Tibial artery (tissue), 4 donors: ENCODE measurements around the gene TYMS.

Source experiments
- DNase-seq, 2 donors: peaks; one replicate each; pipeline ENCODE4 v3.0.0-alpha.2; 2019
- H3K27ac ChIP-seq, 2 donors: fragments of 200-600 bp; sonication (generic) in 1 of 2; 1 replicate in 1 of 2; 2 replicates in 1 of 2; pipeline ENCODE4 v1.5.1; 2018 to 2019; ENCODE audit warnings: mild to moderate bottlenecking in 1 of 2
- H3K27me3 ChIP-seq, 2 donors: fragments of 200-600 bp; sonication (generic) in 1 of 2; one replicate each; pipeline versions ENCODE4 v1.5.1 to v1.6.0; 2016 to 2019
- H3K36me3 ChIP-seq, 3 donors: fragments of 200-600 bp; sonication (generic) in 2 of 3; one replicate each; pipeline ENCODE4 v1.5.1; 2016 to 2019; ENCODE audit warnings: mild to moderate bottlenecking in 2 of 3
- H3K4me1 ChIP-seq, 4 donors: fragments of 200-600 bp; sonication (generic) in 2 of 4; 1 replicate in 3 of 4; 2 replicates in 1 of 4; pipeline ENCODE4 v1.5.1; 2016 to 2019
- H3K4me3 ChIP-seq, 2 donors: fragments of 200-600 bp; sonication (generic) in 1 of 2; 1 replicate in 1 of 2; 2 replicates in 1 of 2; pipeline ENCODE4 v1.5.1; 2018 to 2019; ENCODE audit warnings: mild to moderate bottlenecking in 2 of 2
- H3K9me3 ChIP-seq, 3 donors: fragments of 200-600 bp; sonication (generic) in 1 of 3; one replicate each; pipeline ENCODE4 v1.5.1; 2016 to 2019
- intact Hi-C: fragments of 100-400 bp; cut with DNase I; formaldehyde crosslinking; loops from one replicate; pipeline ENCODE4 v1.15.0; 2023; ENCODE audit warnings: low total_unique reads
- TF ChIP-seq, protein P1 (sequence below), 2 experiments: fragments of 200-600 bp in 1 of 2; fragments of 450-650 bp in 1 of 2; IDR thresholded peaks; one replicate each; pipeline ENCODE4 v1.5.1; 2017 to 2019; ENCODE audit warnings: antibody characterized with exemption in 2 of 2, mild to moderate bottlenecking in 1 of 2, moderate library complexity in 1 of 2

The TYMS gene

DNA sequence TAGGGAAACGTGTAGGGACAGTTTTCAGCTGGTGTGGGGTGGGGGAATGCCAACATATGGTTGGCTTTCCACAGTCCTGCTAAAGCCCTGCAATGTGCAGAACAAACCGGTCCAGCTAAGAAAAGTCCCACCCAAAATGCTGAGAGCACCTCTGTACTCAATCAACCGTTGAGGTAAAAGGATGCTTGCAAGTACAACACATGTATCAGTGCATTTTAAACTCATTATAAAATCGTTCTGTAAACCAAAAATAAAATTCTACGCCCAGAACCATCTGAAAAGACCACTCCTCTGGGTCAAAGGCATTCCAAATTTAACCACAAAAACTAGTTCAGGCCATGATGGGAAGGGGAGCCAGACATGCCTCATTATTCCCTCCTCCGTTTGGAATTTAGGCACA, 2.0 kb upstream of the TYMS start:
- no peak for DNase-seq
- TF ChIP-seq, protein P1, sequence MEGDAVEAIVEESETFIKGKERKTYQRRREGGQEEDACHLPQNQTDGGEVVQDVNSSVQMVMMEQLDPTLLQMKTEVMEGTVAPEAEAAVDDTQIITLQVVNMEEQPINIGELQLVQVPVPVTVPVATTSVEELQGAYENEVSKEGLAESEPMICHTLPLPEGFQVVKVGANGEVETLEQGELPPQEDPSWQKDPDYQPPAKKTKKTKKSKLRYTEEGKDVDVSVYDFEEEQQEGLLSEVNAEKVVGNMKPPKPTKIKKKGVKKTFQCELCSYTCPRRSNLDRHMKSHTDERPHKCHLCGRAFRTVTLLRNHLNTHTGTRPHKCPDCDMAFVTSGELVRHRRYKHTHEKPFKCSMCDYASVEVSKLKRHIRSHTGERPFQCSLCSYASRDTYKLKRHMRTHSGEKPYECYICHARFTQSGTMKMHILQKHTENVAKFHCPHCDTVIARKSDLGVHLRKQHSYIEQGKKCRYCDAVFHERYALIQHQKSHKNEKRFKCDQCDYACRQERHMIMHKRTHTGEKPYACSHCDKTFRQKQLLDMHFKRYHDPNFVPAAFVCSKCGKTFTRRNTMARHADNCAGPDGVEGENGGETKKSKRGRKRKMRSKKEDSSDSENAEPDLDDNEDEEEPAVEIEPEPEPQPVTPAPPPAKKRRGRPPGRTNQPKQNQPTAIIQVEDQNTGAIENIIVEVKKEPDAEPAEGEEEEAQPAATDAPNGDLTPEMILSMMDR (IDR thresholded peaks at IDR 0.05) = no peak
- intact Hi-C loops = loop anchor here (10.0 kb wide), 1 partner anchor 59 kb away; the partner anchor contains the start of gene ENOSF1

DNA sequence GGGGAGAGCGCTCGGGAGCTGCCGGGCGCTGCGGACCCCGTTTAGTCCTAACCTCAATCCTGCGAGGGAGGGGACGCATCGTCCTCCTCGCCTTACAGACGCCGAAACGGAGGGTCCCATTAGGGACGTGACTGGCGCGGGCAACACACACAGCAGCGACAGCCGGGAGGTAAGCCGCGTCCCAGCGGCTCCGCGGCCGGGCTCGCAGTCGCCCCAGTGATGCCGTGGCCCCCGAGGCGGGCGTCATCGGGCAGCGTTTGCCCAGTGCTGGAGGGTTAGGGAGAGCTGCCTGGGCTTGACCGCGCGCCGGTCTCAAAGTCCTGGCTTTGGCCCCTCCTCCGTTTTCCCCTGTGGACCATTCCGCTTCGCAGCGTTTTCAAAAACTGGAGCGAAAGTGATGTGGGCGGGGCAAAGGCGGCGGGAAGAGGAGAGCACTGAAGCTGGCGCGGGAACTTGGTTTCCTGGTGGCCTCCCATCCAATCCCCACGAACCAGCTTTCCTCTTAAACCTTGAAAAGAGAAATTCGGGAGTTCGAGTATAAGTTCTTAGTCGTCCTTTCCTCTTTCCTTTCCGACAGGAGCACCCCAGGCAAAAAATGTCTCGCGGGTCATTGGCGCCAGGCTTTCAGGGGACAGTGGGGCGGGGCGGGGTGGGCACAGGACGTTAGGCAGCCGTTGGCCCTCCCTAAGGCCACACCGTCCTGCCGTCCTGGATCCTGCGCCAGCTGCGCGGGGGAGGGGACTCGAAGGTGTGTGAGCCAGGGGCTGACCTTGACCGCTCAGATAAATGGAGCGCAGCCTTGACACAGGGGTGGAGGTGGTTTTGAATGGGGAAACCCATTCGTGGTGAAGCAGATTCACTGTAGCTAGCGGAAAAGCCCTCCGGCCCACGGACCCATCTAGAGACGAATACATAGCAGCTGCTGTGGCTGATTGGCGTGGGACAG, 821 bp downstream of the TYMS start:
- peak overlapping the region in 1 of 2 donors; percentile 34 for H3K27ac ChIP-seq
- TF ChIP-seq, protein P1 (IDR thresholded peaks at IDR 0.05) = no peak

More for the DNA sequence above, 2.0 kb upstream of the TYMS start:
- no peaks in the 10 kb centered on the region for H3K9me3 ChIP-seq
- H3K36me3 ChIP-seq = no peaks in the 10 kb centered on the region
- peaks cover 0 to 14% (median 7%) of the 10 kb centered on the region in 4 donors for H3K4me1 ChIP-seq
- peaks cover 0 to 14% of the 10 kb centered on the region in 2 donors for H3K27me3 ChIP-seq
- H3K4me3 ChIP-seq = no peak overlapping the region
- H3K27ac ChIP-seq = no peak overlapping the region

DNA sequence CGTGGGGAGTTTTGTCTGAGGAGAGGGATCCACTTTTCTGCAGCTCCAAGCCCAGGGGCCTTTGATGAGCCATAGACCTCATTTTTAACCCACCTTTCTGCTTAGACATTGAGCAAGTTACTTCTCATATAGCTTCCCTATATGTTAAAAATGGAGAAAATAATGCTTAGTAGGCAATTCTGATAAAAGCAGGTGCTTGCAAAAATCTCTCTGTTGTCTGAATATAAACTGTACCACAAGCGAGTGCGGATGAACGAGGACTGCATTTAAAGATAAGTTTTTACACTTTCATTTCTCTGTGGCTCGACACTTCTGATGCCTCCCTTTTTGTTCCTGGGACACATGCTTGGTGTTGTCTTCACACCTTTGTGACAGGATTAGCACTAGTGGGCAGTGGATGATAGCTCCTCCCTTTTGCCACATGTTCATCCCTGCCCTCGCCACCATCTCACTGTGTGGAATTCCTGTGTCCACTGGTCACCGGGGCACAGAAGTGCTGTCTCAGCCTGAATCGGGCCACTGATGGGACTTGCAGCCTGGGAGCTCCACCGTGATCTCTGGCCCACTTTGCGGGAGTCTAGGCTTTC, 1.6 kb downstream of the TYMS start:
- H3K4me3 ChIP-seq = peak overlapping the region in 1 of 2 donors; percentile 81
- no peaks in the 10 kb centered on the region for H3K36me3 ChIP-seq
- DNase-seq = no peak
- intact Hi-C loops = loop anchor here (10.0 kb wide), 1 partner anchor 56 kb away; the partner anchor contains the start of gene ENOSF1
- H3K27me3 ChIP-seq = peaks cover 0 to 14% of the 10 kb centered on the region in 2 donors
- no peak overlapping the region for H3K27ac ChIP-seq
- H3K9me3 ChIP-seq = no peaks in the 10 kb centered on the region
- TF ChIP-seq, protein P1 (IDR thresholded peaks at IDR 0.05) = no peak
- peaks cover 0 to 14% (median 7%) of the 10 kb centered on the region in 4 donors for H3K4me1 ChIP-seq

More for the DNA sequence above, 821 bp downstream of the TYMS start:
- peaks cover 0 to 14% (median 7%) of the 10 kb centered on the region in 4 donors for H3K4me1 ChIP-seq
- no peaks in the 10 kb centered on the region for H3K36me3 ChIP-seq
- no peaks in the 10 kb centered on the region for H3K9me3 ChIP-seq
- peak; percentile 76 to 85 for DNase-seq
- peaks cover 0 to 14% of the 10 kb centered on the region in 2 donors for H3K27me3 ChIP-seq
- H3K4me3 ChIP-seq = peak overlapping the region; percentile 64 to 81
- intact Hi-C loops = loop anchor here (10.0 kb wide), 1 partner anchor 57 kb away; the partner anchor contains the start of gene ENOSF1

DNA sequence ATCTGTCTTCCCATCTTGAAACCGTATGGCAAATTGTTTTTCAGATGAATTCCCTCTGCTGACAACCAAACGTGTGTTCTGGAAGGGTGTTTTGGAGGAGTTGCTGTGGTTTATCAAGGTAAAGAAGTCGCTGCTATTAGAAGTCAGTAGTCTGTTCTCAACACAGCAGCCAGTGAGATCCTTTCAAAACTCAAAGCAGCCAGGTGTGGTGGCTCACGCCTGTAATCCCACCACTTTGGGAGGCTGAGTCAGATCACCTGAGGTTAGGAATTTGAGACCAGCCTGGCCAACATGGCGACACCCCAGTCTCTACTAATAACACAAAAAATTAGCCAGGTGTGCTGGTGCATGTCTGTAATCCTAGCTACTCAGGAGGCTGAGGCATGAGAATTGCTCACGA, 2.1 kb downstream of the TYMS start:
- no peak for DNase-seq
- Histone ChIP-seq H3K36me3 (no peaks in the 10 kb centered on the region), H3K4me1 (peaks cover 0 to 14% (median 7%) of the 10 kb centered on the region in 4 donors), H3K4me3 (no peak overlapping the region), H3K27ac (no peak overlapping the region), H3K9me3 (no peaks in the 10 kb centered on the region), H3K27me3 (peaks cover 0 to 11% of the 10 kb centered on the region in 2 donors)
- TF ChIP-seq, protein P1 (IDR thresholded peaks at IDR 0.05) = no peak
- intact Hi-C loops = loop anchor here (10.0 kb wide), 1 partner anchor 55 kb away; the partner anchor contains the start of gene ENOSF1

DNA sequence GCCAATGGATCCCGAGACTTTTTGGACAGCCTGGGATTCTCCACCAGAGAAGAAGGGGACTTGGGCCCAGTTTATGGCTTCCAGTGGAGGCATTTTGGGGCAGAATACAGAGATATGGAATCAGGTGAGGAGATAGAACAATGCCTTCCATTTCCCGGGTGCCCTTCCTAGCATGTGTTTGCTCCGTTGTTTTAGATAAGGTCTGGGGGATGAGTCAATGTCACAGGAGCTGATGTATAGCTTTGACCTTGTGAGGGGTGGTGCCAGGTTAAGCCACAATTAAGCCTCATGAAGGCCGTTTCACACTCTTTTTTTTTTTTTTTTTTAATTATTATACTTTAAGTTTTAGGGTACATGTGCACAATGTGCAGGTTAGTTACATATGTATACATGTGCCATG, 4.7 kb downstream of the TYMS start:
- intact Hi-C loops = no loop called here
- DNase-seq = no peak
- Histone ChIP-seq H3K9me3 (no peaks in the 10 kb centered on the region), H3K27ac (no peak overlapping the region), H3K27me3 (peaks cover 0 to 11% of the 10 kb centered on the region in 2 donors), H3K4me1 (peaks cover 0 to 12% (median 5%) of the 10 kb centered on the region in 4 donors), H3K36me3 (no peaks in the 10 kb centered on the region), H3K4me3 (no peak overlapping the region)
- TF ChIP-seq, protein P1 (IDR thresholded peaks at IDR 0.05) = no peak
